HEK293T (cell line): ENCODE measurements around the gene C3.

ENCODE experiments used
- CTCF ChIA-PET: fragments of 350-600 bp; formaldehyde crosslinking; extraction: SDS; loops from one replicate; lab custom pipeline; 2021; ENCODE audit warnings: antibody characterized with exemption, inconsistent platforms; lab: Yijun Ruan, JAX
- POLR2A ChIA-PET: fragments of 350-600 bp; formaldehyde crosslinking; extraction: SDS; loops from one replicate; lab custom pipeline; 2020; ENCODE audit warnings: antibody characterized with exemption, inconsistent platforms; lab: Yijun Ruan, JAX
- DNase-seq: peaks from one replicate; pipeline ENCODE4 v3.0.0; 2012; ENCODE audit warnings: mixed read lengths; ENCODE audit errors: extremely low spot score
- ARNT ChIP-seq: fragments of 450-650 bp; IDR thresholded peaks from 2 replicates; pipeline ENCODE4 v1.6.1; 2017; ENCODE audit warnings: mild to moderate bottlenecking
- BHLHE40 ChIP-seq: fragments of 450-650 bp; IDR thresholded peaks from 2 replicates; pipeline ENCODE4 v1.6.1; 2016; ENCODE audit warnings: mild to moderate bottlenecking, moderate library complexity, borderline replicate concordance
- CTBP1 ChIP-seq: fragments of 450-650 bp; IDR thresholded peaks from 2 replicates; pipeline ENCODE4 v1.6.1; 2016; ENCODE audit warnings: borderline replicate concordance
- ELF4 ChIP-seq: fragments of 450-650 bp; IDR thresholded peaks from 2 replicates; pipeline ENCODE4 v1.6.1; 2017; ENCODE audit warnings: antibody characterized with exemption
- FOXA1 ChIP-seq: fragments of 450-650 bp; IDR thresholded peaks from 2 replicates; pipeline ENCODE4 v1.6.1; 2016; ENCODE audit warnings: mild to moderate bottlenecking
- FOXK2 ChIP-seq: fragments of 450-650 bp; IDR thresholded peaks from 2 replicates; pipeline ENCODE4 v1.6.1; 2016; ENCODE audit warnings: mild to moderate bottlenecking
- FOXM1 ChIP-seq: fragments of 450-650 bp; IDR thresholded peaks from 2 replicates; pipeline ENCODE4 v1.6.1; 2017; ENCODE audit warnings: mild to moderate bottlenecking, borderline replicate concordance
- HDGF ChIP-seq: fragments of 450-650 bp; IDR thresholded peaks from 2 replicates; pipeline ENCODE4 v1.6.1; 2017; ENCODE audit warnings: antibody characterized with exemption, borderline replicate concordance
- L3MBTL2 ChIP-seq: fragments of 450-650 bp; conservative IDR thresholded peaks from 2 replicates; pipeline ENCODE4 v1.6.1; 2016; ENCODE audit warnings: mild to moderate bottlenecking
- LEF1 ChIP-seq: fragments of 450-650 bp; IDR thresholded peaks from 2 replicates; pipeline ENCODE4 v1.6.1; 2017; ENCODE audit warnings: mild to moderate bottlenecking, borderline replicate concordance
- NFRKB ChIP-seq: fragments of 450-650 bp; IDR thresholded peaks from 2 replicates; pipeline ENCODE4 v1.6.1; 2016; ENCODE audit warnings: mild to moderate bottlenecking, moderate library complexity
- PKNOX1 ChIP-seq: fragments of 450-650 bp; IDR thresholded peaks from 2 replicates; pipeline ENCODE4 v1.6.1; 2016
- SP1 ChIP-seq: fragments of 450-650 bp; IDR thresholded peaks from 2 replicates; pipeline ENCODE4 v1.6.1; 2017
- SUZ12 ChIP-seq: fragments of 450-650 bp; IDR thresholded peaks from 2 replicates; pipeline ENCODE4 v1.6.1; 2016; ENCODE audit warnings: mild to moderate bottlenecking
- TARDBP ChIP-seq: fragments of 450-650 bp; IDR thresholded peaks from 2 replicates; pipeline ENCODE4 v1.6.1; 2016
- ZNF384 ChIP-seq: fragments of 450-650 bp; IDR thresholded peaks from 2 replicates; pipeline ENCODE4 v1.6.1; 2016

C3 gene

GRCh38 chr19:6734096-6734696, 13.7 kb upstream of the C3 start:
- ChIA-PET POLR2A (no interaction called here), CTCF (no interaction called here)
- DNase-seq = no peak
- TF ChIP-seq LEF1 (no peak), NFRKB (no peak), CTBP1 (no peak), FOXM1 (no peak), SP1 (no peak), PKNOX1 (no peak)

- TF ChIP-seq ELF4 (no peak), TARDBP (no peak), ZNF384 (no peak)
- DNase-seq = no peak
- POLR2A ChIA-PET = no interaction called here
- CTCF ChIA-PET = no interaction called here
Measured at GRCh38 chr19:6733338-6734095, 13.1 kb upstream of the C3 start.

GRCh38 chr19:6732803-6733337, 12.4 kb upstream of the C3 start:
- POLR2A ChIA-PET = no interaction called here
- CTCF ChIA-PET = no interaction called here
- no peak for DNase-seq
- TF ChIP-seq SUZ12 (no peak), LEF1 (no peak)

GRCh38 chr19:6731822-6732221, 11.4 kb upstream of the C3 start:
- no peak for DNase-seq
- CTCF ChIA-PET = no interaction called here
- TF ChIP-seq ZNF384 = no peak
- no peak for TF ChIP-seq TARDBP
- no peak for TF ChIP-seq NFRKB
- TF ChIP-seq ARNT = no peak
- no peak for TF ChIP-seq SUZ12
- TF ChIP-seq SP1 = no peak
- TF ChIP-seq HDGF = no peak
- no peak for TF ChIP-seq FOXA1
- TF ChIP-seq CTBP1 = no peak
- TF ChIP-seq LEF1 = no peak
- TF ChIP-seq FOXM1 = no peak
- TF ChIP-seq ELF4 = no peak
- TF ChIP-seq PKNOX1 = no peak
- TF ChIP-seq L3MBTL2 = no peak
- TF ChIP-seq FOXK2 = no peak
- TF ChIP-seq BHLHE40 = no peak
- POLR2A ChIA-PET = no interaction called here

- TF ChIP-seq SUZ12 (no peak), ARNT (no peak), PKNOX1 (no peak), LEF1 (no peak), ELF4 (no peak), BHLHE40 (no peak), FOXM1 (no peak), CTBP1 (no peak), SP1 (no peak), HDGF (no peak), TARDBP (no peak), NFRKB (no peak)
- POLR2A ChIA-PET = no interaction called here
- CTCF ChIA-PET = no interaction called here
Measured at GRCh38 chr19:6730941-6731670, 10.7 kb upstream of the C3 start.

GRCh38 chr19:6730153-6730804, 9.8 kb upstream of the C3 start:
- TF ChIP-seq TARDBP (no peak), SUZ12 (no peak), ZNF384 (no peak), FOXM1 (no peak), LEF1 (no peak), NFRKB (no peak), HDGF (no peak), FOXK2 (no peak), CTBP1 (no peak), FOXA1 (no peak), SP1 (no peak)
- ChIA-PET CTCF (no interaction called here), POLR2A (no interaction called here)
- peak; percentile 68 for DNase-seq

More at GRCh38 chr19:6730941-6731670, 10.7 kb upstream of the C3 start:
- no peak for DNase-seq
